GM18861 (cell line): ENCODE data around the gene RAB21.
"Not testable (repeated sequence)": the region's sequence is repeated elsewhere in the genome, so short reads cannot be mapped to it uniquely, and the experiment has no call there.

Experiments
- ATAC-seq: cut with Tn5 transposase; IDR thresholded peaks from one replicate; pipeline ENCODE4 v1.9.1; 2021; ENCODE audit not compliant: unreplicated experiment

The RAB21 gene

DNA sequence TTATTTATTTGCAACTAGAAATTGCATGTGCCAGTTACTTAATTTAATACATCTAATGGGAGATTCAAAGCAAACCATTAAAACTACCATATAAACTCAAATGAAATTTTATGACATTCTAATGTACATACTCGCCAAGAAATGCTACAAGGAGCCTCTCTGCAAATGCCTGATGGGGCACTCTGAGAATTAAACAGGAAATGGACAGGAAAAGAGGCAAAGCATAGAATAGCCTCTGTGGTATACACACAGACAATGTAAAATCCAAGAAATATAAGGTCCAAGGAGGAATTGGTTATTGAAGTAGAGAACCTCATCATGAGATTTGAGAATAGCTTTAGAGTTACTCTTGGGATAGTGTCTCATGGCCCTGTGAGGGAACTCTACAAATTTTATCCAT is 41.2 kb downstream of the RAB21 start:
- no peak for ATAC-seq

DNA sequence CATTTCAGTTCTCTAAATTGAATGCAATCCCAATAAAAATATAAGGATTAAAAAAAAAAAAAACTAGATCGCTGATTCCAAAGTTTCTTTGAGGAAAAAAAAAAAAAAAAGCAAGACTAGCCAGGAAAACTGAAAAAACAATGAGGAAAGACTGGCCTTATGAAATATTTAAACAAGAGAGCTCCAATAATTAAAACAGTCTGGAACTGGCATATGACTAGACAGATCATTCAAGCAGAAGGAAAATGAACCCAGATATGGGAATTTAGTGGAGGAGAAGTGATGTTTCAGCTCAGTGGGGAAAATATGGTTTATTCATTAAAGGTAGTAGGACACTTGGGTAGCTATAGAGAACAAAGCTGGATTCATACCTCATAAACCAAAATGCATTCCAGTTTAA is 42.9 kb downstream of the RAB21 start:
- no peak for ATAC-seq

- no peak for ATAC-seq
Observed at GRCh38 chr12:71799106-71799505, 44.4 kb downstream of the RAB21 start.

GRCh38 chr12:71800177-71800576 is 45.5 kb downstream of the RAB21 start:
- ATAC-seq: no peak

DNA sequence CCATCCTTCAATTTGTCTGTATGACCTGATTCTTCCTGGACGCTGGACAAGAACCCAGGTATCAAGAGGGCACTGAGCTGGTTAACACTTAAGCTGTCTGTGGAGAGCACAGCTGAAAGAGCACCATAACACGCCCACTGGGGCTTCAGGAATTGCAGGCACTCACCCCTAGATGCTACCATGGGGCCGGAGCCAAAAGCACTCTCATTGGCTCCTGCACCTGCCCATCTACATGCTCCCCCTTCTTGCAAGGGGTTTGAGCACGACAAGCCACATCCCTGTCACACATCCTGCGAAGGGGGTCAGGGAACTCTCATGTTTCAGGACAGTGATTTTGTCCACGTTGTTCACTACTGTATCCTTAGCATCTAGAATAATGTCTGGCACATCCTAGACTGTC is 49.8 kb downstream of the RAB21 start:
- no peak for ATAC-seq

GRCh38 chr12:71810921-71811320 is 56.3 kb downstream of the RAB21 start:
- ATAC-seq: no peak

GRCh38 chr12:71815242-71815641 is 60.6 kb downstream of the RAB21 start:
- ATAC-seq: not testable (repeated sequence)

GRCh38 chr12:71822088-71822487 is 67.4 kb downstream of the RAB21 start:
- ATAC-seq: not testable (repeated sequence)

DNA sequence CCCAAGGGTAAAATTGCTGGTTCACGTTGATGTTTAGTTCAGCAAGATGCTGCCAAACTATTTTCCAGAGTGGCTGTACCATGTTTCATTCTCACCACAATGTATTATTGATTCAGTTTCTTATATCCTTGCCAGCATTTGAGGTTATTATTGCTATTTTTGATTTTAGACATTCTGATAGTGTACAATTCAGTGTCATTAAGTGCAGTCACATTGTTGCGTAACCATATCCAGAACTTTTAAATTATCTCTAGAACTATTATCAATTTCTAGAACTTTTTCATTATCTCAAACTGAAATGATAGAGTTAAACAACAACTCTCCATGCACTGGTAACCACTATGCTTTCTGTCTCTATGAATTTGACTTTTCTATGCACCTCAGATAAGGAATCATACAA is 74.2 kb downstream of the RAB21 start:
- ATAC-seq: no peak

DNA sequence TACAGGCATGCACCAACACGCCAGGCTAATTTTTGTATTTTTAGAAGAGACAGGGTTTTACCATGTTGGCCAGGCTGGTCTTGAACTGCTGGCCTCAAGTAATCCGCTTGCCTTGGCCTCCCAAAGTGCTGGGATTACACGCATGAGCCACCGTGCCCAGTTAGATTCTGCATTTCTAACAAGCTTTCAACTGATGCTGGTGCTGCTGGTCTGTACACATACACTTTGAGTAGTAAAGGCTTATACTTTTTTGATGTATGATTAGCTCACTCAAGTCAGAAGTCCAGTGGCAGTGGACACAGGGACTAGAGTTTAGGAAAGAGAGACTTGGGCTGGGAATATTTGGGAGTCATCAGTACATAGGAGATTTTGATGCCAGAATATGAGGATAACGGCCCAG is 82.7 kb downstream of the RAB21 start:
- ATAC-seq: no peak

DNA sequence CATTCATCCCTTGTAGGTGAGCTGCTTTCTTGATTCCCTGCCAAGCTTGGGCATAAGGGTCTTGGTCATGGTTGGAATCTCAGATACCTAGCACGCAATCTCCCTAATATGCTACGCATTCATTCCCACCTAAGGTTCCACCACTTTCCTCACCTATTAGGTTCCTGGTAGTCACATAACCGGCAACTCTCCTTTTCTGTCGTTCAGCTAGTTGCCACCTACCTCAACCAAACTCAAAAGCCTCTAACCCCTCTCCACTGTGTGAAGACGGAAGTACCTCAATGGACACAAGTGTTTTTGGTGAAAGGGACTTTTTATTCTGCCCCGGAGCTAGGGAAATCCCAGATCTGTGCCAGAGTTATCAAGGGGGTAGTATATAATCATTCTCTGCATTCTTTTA is 83.6 kb downstream of the RAB21 start:
- ATAC-seq: no peak

- no peak for ATAC-seq
Observed at GRCh38 chr12:71838676-71839075, 84.0 kb downstream of the RAB21 start.

GRCh38 chr12:71840231-71840847 is 85.7 kb downstream of the RAB21 start:
- no peak for ATAC-seq

DNA sequence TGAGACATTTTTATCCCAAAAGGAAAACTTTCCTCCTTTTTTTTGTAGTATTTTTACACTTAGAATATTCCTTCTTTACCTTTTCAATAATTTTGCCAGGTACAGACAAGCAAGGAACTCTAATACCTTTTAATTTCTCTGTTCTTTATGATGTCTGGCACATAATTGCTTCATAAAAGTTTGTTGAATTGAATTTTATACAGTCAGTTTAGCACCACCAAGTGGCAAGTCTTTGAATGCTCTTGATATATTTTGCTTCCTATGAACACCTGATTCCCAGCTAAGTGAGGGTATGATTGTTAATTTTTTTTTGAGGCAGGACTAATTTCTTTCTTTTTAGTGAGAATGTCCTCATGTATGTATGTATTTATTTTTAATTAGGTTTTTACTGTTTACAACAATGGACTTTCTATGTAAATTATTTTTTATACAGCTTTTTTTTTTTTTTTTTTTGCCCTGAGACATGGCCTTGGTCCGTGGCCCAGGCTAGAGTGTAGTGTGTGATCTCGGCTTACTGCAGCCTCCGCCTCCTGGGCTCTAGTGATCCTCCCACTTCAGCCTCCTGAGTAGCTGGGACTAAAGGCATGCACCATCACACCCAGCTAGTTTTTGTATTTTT is 91.8 kb downstream of the RAB21 start:
- peak; percentile 59 for ATAC-seq

DNA sequence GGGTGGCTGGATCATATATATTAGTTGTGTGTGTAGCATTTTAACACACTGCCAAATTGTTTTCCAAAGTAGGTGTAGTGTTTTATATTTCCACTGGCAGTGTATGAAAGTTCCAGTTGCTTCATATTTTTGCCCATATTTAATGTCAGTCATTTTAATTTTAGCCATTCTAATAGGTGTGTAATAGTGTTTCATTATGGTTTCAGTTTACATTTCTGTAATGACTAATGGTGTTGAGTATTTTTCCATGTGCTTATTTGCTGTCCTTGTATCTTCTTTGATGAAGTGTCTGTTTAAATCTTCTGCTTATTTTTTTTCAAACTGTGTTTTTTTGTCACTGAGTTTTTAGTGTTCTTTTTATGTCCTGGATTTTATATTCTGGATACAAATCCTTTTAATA is 93.5 kb downstream of the RAB21 start:
- ATAC-seq: no peak

GRCh38 chr12:71849109-71849851 is 94.6 kb downstream of the RAB21 start:
- ATAC-seq: no peak
